Activated CD4-positive, CD25-positive, alpha-beta regulatory T cell (primary cell): ENCODE results near the gene PTH2.
A peak's percentile ranks its signal among the peaks of the same experiment; 100 is the strongest.
"Not testable (repeated sequence)": the region's sequence is repeated elsewhere in the genome, so short reads cannot be mapped to it uniquely, and the experiment has no call there.

Experiments used
- DNase-seq, 4 experiments: peaks; one replicate each; lab custom pipeline; 2025; lab: John Stamatoyannopoulos, UW

Gene PTH2, protein sequence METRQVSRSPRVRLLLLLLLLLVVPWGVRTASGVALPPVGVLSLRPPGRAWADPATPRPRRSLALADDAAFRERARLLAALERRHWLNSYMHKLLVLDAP

GRCh38 chr19:49423071-49423984 is at the start of gene PTH2:
PTH2 (minus strand) TSS chr19:49423441; CDS start chr19:49423339, 102 bp downstream.
- DNase-seq, result no peak

- DNase-seq, result no peak
Observed at GRCh38 chr19:49472936-49473335, 49.7 kb upstream of the PTH2 start.

- no peak for DNase-seq
Observed at GRCh38 chr19:49470615-49470978, 47.4 kb upstream of the PTH2 start.

DNA sequence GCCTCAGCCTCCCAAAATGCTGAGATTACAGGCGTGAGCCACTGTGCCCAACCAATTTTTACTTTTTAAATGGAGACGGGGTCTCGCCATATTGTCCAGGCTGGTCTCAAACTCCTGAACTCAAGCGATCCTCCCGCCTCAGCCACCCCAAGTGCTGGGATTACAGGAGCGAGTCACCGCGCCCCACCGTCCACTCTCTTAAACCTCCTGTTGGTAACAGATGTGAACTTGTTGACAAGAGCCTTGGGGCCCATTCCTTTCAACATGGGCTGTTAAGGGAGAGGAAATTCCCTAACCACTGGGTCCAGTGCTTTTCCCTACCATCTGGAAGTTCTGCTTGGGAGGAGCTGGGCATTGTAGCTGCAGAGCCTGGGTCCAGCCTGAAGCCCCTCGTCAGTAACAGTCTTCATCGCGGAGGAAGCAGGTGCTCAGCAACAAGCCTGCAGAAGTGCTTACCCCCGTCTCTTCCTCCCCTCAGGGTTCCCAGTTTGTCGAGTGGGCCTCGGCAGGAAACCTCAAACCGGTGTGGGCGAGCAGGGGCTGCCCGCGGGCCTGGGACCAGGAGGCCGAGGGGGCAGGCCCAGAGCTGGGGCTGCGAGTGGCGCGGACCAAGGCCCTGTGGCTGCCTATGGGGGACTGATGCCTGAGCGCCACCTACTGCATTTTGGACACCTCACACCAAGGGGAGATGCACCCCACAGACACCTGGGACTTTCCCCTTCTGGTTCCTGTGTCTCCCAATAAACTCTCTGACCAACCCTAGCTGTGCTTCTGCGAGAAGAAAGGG is 46.8 kb upstream of the PTH2 start:
- DNase-seq, result peak; percentile 37 to 50 (median 46)

DNA sequence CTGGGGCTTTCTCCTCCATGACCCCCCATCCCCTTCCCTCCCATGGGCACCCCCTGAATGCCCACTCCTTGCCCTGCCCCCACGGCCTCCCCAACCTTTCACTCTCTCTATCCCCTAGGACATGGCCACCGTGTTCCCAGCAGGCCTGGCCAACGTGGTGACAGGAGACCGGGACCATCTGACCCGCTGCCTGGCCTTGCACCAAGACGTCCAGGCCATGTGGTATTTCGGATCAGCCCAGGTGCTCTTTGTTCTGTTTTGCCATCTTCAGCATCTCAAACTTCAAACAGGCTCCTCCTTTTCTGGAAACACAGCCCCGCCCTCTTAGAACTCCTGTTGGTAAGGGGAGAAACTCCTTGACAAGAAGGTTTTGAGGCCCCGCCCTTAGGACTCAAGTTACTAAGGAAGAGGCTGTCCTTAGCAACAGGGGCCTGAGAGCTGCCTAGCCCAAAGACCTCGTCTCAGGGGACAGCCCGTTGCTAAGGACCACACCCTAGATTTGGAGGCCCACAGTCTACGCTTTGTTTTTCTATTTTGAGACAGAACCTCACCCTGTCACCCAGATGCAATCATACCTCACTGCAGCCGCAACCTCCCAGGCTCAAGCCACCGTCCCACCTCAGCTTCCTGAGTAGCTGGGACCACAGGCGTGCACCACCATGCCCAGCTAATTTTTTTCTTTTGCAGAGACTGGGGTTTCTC is 45.7 kb upstream of the PTH2 start:
- peak; percentile 25 to 73 (median 52) for DNase-seq

- no peak for DNase-seq
Observed at GRCh38 chr19:49468199-49468598, 45.0 kb upstream of the PTH2 start.

DNA sequence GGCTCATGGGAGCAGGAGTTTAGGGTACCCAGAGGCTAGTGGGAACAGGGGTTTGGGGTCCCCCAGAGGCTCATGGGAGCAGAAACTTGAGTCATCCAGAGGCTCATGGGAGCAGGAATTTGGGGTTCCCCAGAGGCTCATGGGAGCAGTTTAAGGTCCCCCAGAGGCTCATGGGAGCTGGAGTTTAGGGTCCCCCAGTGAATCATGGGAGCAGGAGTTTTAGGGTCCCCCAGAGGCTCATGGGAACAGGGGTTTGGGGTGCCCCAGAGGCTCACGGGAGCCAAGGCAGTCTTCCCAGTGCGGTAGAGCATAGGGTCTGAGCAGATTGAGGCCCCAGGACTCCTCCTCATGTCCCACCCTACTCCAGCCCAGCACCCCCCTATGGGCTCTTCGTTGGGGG is 42.1 kb upstream of the PTH2 start:
- no peak for DNase-seq

GRCh38 chr19:49463960-49464740 is 40.9 kb upstream of the PTH2 start:
- no peak for DNase-seq

GRCh38 chr19:49462492-49462891 is 39.3 kb upstream of the PTH2 start:
- DNase-seq, result no peak

DNA sequence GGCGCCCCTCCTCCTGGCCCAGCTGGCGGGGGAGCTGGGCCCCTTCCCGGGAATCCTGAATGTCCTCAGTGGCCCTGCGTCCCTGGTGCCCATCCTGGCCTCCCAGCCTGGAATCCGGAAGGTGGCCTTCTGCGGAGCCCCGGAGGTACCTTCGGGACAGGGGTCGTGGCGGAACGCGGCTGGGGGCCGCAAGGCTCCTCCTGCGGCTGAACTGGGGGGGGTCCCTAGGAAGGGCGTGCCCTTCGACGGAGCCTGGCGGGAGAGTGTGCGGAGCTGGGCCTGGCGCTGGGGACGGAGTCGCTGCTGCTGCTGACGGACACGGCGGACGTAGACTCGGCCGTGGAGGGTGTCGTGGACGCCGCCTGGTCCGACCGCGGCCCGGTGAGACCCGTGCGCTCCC is 38.4 kb upstream of the PTH2 start:
- DNase-seq, result no peak

DNA sequence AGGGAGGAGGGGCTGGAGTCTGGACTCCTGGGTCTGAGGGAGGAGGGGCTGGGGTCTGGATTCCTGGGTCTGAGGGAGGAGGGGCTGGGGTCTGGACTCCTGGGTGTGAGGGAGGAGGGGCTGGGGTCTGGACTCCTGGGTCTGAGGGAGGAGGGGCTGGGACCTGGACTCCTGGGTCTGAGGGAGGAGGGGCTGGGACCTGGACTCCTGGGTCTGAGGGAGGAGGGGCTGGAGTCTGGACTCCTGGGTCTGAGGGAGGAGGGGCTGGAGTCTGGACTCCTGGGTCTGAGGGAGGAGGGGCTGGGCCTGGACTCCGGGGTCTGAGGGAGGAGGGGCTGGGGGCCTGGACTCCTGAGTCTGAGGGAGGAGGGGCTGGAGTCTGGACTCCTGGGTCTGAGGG is 37.9 kb upstream of the PTH2 start:
- DNase-seq, result not testable (repeated sequence)

DNA sequence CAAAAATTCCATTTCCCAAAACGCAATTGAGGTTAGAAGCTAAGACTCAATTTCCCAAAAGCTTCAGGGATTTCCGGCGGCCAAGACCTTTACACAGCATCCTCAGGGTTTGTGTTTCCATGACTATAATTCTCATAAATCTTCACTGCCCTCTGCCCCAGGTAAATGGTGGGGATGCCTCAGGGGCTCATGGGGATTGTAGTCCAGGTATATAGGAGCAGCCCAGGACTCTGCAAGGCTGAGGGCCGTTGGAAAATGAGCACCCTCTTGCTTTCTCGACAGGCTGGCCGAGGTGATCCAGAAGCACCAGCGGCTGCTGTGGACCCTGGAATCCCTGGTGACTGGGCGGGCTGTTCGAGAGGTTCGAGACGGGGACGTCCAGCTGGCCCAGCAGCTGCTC is 36.1 kb upstream of the PTH2 start:
- DNase-seq, result no peak

- no peak for DNase-seq
Observed at GRCh38 chr19:49458567-49458903, 35.3 kb upstream of the PTH2 start.

DNA sequence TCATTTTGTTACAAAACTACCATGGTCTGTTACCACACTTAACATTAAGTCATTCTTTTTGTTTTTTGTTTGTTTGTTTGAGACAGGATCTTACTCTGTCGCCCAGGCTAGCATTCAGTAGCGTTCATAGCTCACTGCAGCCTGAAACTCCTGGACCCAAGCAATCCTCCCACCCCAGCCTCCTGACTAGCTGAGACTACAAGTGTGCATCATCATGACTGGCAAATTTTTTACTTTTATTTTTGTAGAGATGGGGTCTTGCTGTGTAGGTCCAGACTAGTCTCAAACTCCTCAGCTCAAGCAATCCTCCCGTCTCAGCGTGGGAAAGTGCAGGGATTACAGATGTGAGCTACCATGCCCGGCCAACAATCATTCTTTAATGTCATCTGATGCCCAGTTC is 33.1 kb upstream of the PTH2 start:
- no peak for DNase-seq

DNA sequence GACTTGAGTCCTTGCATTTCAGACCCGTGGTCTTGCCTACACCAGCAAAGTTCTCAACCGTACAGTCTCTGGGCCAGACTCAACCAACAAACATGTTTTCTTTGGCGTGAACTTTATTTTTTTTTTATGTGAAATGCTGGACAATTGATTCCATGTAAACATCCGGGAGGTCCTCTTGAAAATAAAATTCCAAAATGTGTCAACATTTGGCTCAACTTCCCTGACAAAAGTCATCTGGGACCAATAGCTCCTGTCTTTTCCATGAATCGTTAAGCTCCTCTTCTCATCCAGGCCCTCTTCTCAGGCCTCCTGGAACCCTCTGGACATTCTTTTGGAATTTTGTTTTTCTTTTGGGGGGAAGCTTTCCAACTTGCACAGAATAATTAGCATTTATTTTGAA is 32.5 kb upstream of the PTH2 start:
- no peak for DNase-seq

- DNase-seq, result no peak
Observed at GRCh38 chr19:49453757-49454240, 30.6 kb upstream of the PTH2 start.

- peak; percentile 93 to 98 (median 94) for DNase-seq
Observed at GRCh38 chr19:49453013-49453756, 29.9 kb upstream of the PTH2 start, which contains the start of gene ALDH16A1. ALDH16A1 (plus strand) TSS chr19:49453225; CDS start chr19:49453332, 107 bp downstream.

GRCh38 chr19:49451430-49452181 is 28.4 kb upstream of the PTH2 start, which contains the start of gene PIH1D1:
PIH1D1 (minus strand) TSS chr19:49451814; CDS start chr19:49451574, 240 bp downstream.
- peak; percentile 77 to 86 (median 84) for DNase-seq

DNA sequence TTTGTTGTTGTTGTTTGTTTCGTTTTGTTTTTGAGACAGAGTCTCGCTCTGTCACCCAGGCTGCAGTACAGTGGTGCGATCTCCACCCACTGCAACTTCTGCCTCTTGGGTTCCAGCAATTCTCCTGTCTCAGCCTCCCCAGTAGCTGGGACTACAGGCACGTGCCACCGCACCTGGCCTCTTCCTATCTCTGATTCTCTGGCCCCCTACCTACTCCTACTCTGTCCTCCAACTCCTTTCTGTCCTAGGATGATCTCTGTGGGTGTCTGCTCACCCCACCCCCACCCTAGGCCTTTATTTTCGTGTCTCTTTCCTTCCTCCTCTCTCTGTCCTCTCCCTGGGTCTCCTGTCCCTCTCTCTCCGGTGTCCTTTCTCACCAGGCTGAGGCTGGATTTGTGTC is 27.2 kb upstream of the PTH2 start:
- DNase-seq, result no peak

GRCh38 chr19:49448432-49448786 is 25.2 kb upstream of the PTH2 start:
- DNase-seq, result no peak
